HG03558 (cell line): ENCODE data around the gene EVPL.
"Not testable (repeated sequence)": the region's sequence is repeated elsewhere in the genome, so short reads cannot be mapped to it uniquely, and the experiment has no call there.

Experiments used
- ATAC-seq: cut with Tn5 transposase; IDR thresholded peaks from one replicate; pipeline ENCODE4 v1.9.1; 2021; ENCODE audit warnings: moderate number of reproducible peaks; ENCODE audit not compliant: unreplicated experiment; ENCODE audit errors: extremely low read depth

Gene EVPL

GRCh38 chr17:76027159-76027839 lies at the start of gene EVPL:
TSS of gene EVPL (minus strand) at chr17:76027306. CDS start at chr17:76027198, 108 bp downstream.
- ATAC-seq: no peak

- ATAC-seq: no peak
Measured at GRCh38 chr17:76076146-76076764, 49.1 kb upstream of the EVPL start.

GRCh38 chr17:76075364-76076145 lies 48.4 kb upstream of the EVPL start:
- ATAC-seq: no peak

GRCh38 chr17:76074390-76075363 lies 47.6 kb upstream of the EVPL start, which contains the start of gene GALR2:
TSS of gene GALR2 (plus strand) at chr17:76074781. CDS start at chr17:76074884, 103 bp downstream.
- ATAC-seq: no peak

GRCh38 chr17:76072148-76072858 lies 45.2 kb upstream of the EVPL start, which contains the start of gene SRP68:
TSS of gene SRP68 (minus strand) at chr17:76072517. CDS start at chr17:76072491, 26 bp downstream.
- no peak for ATAC-seq

- ATAC-seq: no peak
Measured at GRCh38 chr17:76071531-76072147, 44.5 kb upstream of the EVPL start.

- no peak for ATAC-seq
Measured at GRCh38 chr17:76065775-76066174, 38.7 kb upstream of the EVPL start.

- no peak for ATAC-seq
Measured at GRCh38 chr17:76063875-76064546, 36.9 kb upstream of the EVPL start.

- not testable (repeated sequence) for ATAC-seq
Measured at GRCh38 chr17:76058264-76058663, 31.2 kb upstream of the EVPL start.

- no peak for ATAC-seq
Measured at GRCh38 chr17:76056882-76057281, 29.8 kb upstream of the EVPL start.

GRCh38 chr17:76054112-76054476 lies 27.0 kb upstream of the EVPL start:
- no peak for ATAC-seq

GRCh38 chr17:76053246-76054111 lies 26.4 kb upstream of the EVPL start:
- ATAC-seq: no peak

GRCh38 chr17:76051561-76051960 lies 24.5 kb upstream of the EVPL start:
- no peak for ATAC-seq

GRCh38 chr17:76050538-76051467 lies 23.7 kb upstream of the EVPL start:
- ATAC-seq: no peak

GRCh38 chr17:76049836-76050537 lies 22.9 kb upstream of the EVPL start:
- no peak for ATAC-seq

- no peak for ATAC-seq
Measured at GRCh38 chr17:76049239-76049638, 22.1 kb upstream of the EVPL start.
